DOHH2 (cell line): Measurements from ENCODE around the gene COL1A2.

Experiments
- H3F3A ChIP-seq: fragments of 200-600 bp; sonication (generic), shearing (Covaris generic); 2 replicates; pipeline ENCODE4 v1.6.0; 2016; ENCODE audit warnings: antibody characterized with exemption, mild to moderate bottlenecking; ENCODE audit not compliant: control insufficient read depth, insufficient read depth
- H3K27ac ChIP-seq: fragments of 200-600 bp; sonication (generic); 2 replicates; pipeline ENCODE4 v1.5.1; 2014; ENCODE audit warnings: low read depth, mild to moderate bottlenecking, low read length, moderate library complexity
- H3K27me3 ChIP-seq: fragments of 200-600 bp; sonication (generic); 2 replicates; pipeline ENCODE4 v1.6.1; 2014; ENCODE audit warnings: mild to moderate bottlenecking, low read length, mixed read lengths; ENCODE audit not compliant: control insufficient read depth
- H3K36me3 ChIP-seq: fragments of 200-600 bp; sonication (generic); 2 replicates; pipeline ENCODE4 v1.6.1; 2014; ENCODE audit warnings: mild to moderate bottlenecking, low read length, moderate library complexity, mixed read lengths; ENCODE audit not compliant: control insufficient read depth
- H3K4me1 ChIP-seq: fragments of 200-600 bp; sonication (generic); 2 replicates; pipeline ENCODE4 v1.6.1; 2014; ENCODE audit warnings: mild to moderate bottlenecking, low read length, mixed read lengths; ENCODE audit not compliant: control insufficient read depth
- H3K4me2 ChIP-seq: fragments of 200-600 bp; sonication (generic); 2 replicates; pipeline ENCODE4 v1.6.0; 2014; ENCODE audit warnings: mild to moderate bottlenecking, low read length, moderate library complexity
- H3K4me3 ChIP-seq: fragments of 200-600 bp; sonication (generic); 2 replicates; pipeline ENCODE4 v1.5.1; 2014; ENCODE audit warnings: mild to moderate bottlenecking, low read length, mixed read lengths
- H3K79me2 ChIP-seq: fragments of 200-600 bp; sonication (generic); 2 replicates; pipeline ENCODE4 v1.6.1; 2014; ENCODE audit warnings: mild to moderate bottlenecking, low read length, mixed read lengths; ENCODE audit not compliant: control insufficient read depth
- H3K9me2 ChIP-seq: fragments of 200-600 bp; sonication (generic); replicated peaks from 2 replicates; pipeline ENCODE4 v1.6.1; 2014; ENCODE audit warnings: mild to moderate bottlenecking, low read length, mixed read lengths; ENCODE audit not compliant: control insufficient read depth
- H3K9me3 ChIP-seq: fragments of 200-600 bp; sonication (generic); 2 replicates; pipeline ENCODE4 v1.6.1; 2014; ENCODE audit warnings: antibody characterized with exemption, low read length, mixed read lengths; ENCODE audit not compliant: control insufficient read depth, insufficient read depth
- H4K20me1 ChIP-seq: fragments of 200-600 bp; sonication (generic); 2 replicates; pipeline ENCODE4 v1.6.0; 2014; ENCODE audit warnings: low read depth, mild to moderate bottlenecking, antibody characterized with exemption, low read length, moderate library complexity; ENCODE audit not compliant: control insufficient read depth, insufficient read depth
- EZH2phosphoT487 ChIP-seq: fragments of 200-600 bp; sonication (generic); IDR thresholded peaks from 2 replicates; pipeline ENCODE4 v1.6.1; 2017; ENCODE audit warnings: borderline replicate concordance, mild to moderate bottlenecking, antibody characterized with exemption, low read length, moderate library complexity, mixed read lengths
- TF ChIP-seq, protein P1 (sequence below): fragments of 200-600 bp; sonication (generic); IDR thresholded peaks from one replicate; pipeline ENCODE4 v1.5.1; 2014; ENCODE audit warnings: antibody characterized with exemption, mild to moderate bottlenecking, low read depth, low read length; ENCODE audit not compliant: poor library complexity, severe bottlenecking

COL1A2 gene

DNA sequence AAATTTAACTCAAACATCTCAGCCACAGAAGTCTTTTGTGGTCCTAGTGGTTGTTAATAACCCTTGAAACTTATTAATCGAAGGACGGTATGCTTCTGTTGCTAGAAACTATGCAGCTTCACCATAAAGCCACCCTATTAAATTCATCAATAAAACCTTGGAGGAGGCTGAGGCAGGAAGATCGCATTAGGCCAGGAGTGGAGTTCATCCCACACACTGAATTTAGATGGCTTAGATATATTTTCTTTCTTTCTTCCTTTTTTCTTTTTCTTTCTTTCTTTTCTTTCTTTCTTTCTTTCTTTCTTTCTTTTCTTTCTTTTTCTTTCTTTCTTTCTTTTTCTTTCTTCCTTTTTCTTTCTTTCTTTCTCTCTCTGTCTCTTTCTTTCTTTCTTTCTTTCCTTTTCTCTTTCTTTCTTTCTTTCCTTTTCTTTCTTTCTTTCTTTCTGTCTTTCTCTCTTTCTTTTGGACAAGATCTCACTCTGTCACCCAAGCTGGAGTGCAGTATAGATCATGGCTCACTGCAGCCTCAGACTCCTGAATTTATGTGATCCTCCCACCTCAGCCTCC is 84.0 kb downstream of the COL1A2 start:
- TF ChIP-seq, protein P1, sequence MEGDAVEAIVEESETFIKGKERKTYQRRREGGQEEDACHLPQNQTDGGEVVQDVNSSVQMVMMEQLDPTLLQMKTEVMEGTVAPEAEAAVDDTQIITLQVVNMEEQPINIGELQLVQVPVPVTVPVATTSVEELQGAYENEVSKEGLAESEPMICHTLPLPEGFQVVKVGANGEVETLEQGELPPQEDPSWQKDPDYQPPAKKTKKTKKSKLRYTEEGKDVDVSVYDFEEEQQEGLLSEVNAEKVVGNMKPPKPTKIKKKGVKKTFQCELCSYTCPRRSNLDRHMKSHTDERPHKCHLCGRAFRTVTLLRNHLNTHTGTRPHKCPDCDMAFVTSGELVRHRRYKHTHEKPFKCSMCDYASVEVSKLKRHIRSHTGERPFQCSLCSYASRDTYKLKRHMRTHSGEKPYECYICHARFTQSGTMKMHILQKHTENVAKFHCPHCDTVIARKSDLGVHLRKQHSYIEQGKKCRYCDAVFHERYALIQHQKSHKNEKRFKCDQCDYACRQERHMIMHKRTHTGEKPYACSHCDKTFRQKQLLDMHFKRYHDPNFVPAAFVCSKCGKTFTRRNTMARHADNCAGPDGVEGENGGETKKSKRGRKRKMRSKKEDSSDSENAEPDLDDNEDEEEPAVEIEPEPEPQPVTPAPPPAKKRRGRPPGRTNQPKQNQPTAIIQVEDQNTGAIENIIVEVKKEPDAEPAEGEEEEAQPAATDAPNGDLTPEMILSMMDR, result no peak
- TF ChIP-seq EZH2phosphoT487, result no peak
- H3K9me3 ChIP-seq, result no peaks in the 10 kb centered on the region
- no peaks in the 10 kb centered on the region for H3K9me2 ChIP-seq
- H4K20me1 ChIP-seq, result no peaks in the 10 kb centered on the region
- no peaks in the 10 kb centered on the region for H3K4me1 ChIP-seq
- H3K27me3 ChIP-seq, result peaks cover 49% of the 10 kb centered on the region
- H3K4me3 ChIP-seq, result no peak overlapping the region
- no peaks in the 10 kb centered on the region for H3K36me3 ChIP-seq
- H3K27ac ChIP-seq, result no peak overlapping the region
- no peak overlapping the region for H3K4me2 ChIP-seq
- no peaks in the 10 kb centered on the region for H3F3A ChIP-seq
- H3K79me2 ChIP-seq, result no peaks in the 10 kb centered on the region
